HG02678 (cell line): ENCODE results near the gene ARHGEF10L.
"Not testable (repeated sequence)": the region's sequence is repeated elsewhere in the genome, so short reads cannot be mapped to it uniquely, and the experiment has no call there.

Experiments
- ATAC-seq: cut with Tn5 transposase; IDR thresholded peaks from one replicate; pipeline ENCODE4 v1.9.1; 2021; ENCODE audit warnings: mild to moderate bottlenecking, moderate library complexity; ENCODE audit not compliant: unreplicated experiment

Gene ARHGEF10L

GRCh38 chr1:17539477-17540254 lies at the start of gene ARHGEF10L:
TSS of gene ARHGEF10L (plus strand) at chr1:17539698. CDS start at chr1:17580596, 40,898 bp downstream.
- ATAC-seq: no peak

GRCh38 chr1:17489768-17490417 lies 49.6 kb upstream of the ARHGEF10L start:
- ATAC-seq: not testable (repeated sequence)

- ATAC-seq: not testable (repeated sequence)
Observed at GRCh38 chr1:17490667-17491066, 48.8 kb upstream of the ARHGEF10L start.

DNA sequence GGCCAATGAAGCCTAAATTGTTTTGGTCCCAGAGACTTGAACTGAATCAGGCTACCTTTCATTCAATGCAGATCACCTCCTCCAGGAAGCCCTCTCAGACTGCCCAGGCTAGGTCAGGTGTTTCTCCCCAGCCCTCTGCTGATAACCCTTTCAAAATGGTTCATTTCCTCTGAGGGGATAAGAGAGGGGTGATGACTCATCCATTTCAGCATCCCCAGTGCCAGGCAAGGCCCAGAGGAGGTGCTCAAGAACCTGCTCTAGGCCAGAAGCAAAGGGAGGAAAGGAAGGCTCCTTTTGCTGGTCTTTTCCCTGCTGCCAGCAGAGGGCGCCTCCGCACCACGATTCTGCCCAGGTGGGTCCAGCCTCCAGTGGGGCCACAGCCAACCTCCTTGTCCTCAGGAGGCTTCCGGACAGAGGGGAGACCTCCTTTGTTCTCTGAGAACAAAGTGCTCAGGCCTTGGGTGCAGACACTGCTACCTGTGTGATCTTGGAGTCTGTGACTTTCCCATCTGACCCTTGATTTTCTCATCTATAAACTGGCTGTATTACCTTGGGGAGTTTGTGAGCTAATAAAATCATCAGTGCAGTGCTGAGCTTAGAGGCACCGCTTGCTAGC lies 45.3 kb upstream of the ARHGEF10L start:
- ATAC-seq: no peak

DNA sequence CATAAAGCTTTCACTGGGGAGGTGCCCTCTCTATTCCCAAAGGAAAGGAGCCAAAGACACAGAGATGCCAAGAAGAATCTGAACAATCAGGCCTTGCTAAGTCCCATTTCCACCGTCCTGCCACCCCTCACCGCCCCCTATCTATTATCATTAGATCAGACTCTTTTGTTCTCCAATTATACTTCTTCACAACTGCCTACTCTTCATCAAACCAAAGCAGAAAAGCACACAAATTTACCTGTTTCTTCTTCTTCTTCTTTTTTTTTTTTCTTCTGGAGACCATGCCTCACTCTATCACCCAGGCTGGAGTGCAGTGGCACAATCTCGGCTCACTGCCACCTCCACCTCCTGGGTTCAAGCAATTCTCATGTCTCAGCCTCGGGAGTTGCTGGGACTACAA lies 43.1 kb upstream of the ARHGEF10L start:
- no peak for ATAC-seq

GRCh38 chr1:17498214-17498613 lies 41.3 kb upstream of the ARHGEF10L start:
- ATAC-seq: no peak

GRCh38 chr1:17502326-17502778 lies 37.1 kb upstream of the ARHGEF10L start:
- ATAC-seq: no peak

GRCh38 chr1:17503146-17503545 lies 36.4 kb upstream of the ARHGEF10L start:
- no peak for ATAC-seq

DNA sequence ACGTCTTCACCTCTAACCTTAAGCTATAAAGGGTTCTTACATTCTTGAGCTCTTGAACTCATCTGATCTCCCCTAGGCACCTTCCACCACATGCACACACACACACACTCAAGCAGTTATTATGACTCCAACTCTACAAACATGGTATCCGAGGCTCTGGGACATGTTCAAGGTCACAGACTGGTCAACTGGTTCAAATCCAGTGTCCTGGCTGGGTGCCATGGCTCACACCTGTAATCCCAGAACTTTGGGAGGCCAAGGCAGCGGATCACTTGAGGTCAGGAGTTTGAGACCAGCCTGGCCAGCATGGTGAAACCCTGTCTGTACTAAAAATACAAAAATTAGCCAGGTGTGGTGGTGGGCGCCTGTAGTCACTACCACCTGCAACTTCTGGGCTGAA lies 32.3 kb upstream of the ARHGEF10L start:
- ATAC-seq: not testable (repeated sequence)

DNA sequence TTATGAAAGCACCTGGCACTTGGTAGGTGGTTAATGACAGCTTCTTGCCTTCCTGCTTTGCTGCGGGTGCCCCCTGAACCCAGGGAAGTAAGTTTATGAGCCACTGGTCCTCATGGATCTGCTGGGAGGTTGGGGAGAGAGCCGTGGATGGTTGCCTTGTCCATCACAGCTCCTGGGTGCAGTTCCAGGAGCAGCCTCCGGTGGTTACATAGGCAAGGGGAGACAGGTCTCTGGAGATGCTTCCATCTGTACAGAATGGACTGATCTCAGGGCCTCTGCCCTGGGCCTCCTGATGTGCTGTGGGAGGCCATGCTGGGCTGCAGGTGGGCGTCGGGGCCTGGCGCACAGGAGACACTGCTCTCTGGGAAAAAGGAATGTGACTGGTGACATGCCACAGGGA lies 31.6 kb upstream of the ARHGEF10L start:
- no peak for ATAC-seq

DNA sequence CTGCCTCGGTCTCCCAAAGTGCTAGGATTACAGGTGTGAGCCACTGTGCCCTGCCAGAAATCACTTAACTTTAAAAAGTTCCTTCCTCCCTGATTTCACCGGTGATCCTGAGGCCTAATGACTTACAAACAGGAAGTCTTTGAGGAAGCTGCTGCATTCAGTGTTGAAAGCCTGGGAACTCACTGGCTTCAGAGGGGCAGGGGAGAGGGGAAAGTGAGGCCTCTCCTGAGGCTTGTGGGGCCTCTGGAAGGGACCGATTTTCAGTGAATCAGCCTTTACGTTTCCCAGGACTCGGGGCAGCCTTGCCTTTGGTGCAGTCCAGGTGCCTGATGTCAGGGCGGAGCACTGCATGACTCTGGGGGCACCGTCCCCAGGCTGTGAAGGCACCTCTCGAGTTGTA lies 30.1 kb upstream of the ARHGEF10L start:
- ATAC-seq: no peak

DNA sequence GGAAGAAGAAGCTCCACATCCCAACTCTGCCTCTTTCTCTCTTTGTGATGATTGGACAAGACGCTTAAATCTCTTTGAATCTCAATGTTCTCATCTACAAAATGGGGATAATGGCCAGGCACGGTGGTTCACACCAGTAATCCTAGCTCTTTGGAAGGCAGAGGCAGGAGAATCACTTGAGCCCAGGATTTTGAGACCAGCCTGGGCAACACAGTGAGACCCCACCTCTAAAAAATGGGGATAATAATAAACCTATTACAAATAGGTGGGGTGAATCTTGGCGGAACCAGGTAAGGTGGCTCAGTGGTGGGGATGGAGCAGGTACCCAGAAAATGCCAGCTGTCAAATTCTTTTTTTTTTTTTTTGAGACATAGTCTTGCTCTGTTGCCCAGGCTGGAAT lies 29.4 kb upstream of the ARHGEF10L start:
- no peak for ATAC-seq

DNA sequence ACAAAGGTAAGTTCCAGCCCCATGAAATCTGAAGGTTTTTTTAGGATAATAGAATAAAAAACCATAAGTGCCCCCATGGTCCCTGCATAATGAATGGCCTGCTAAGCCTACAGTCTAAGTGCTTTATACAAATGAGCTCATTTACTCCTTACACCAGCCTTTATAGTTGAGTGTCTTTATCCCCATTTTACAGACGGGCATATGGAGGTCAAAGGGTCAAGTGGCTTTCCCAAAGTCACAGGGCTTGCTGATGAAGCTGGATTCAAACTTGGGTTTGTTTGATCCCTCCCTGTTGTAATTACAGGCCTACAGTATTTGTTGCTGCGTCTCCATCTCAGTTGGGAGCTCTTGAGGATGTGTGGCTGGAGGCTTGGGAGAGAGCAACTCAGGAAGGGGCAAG lies 28.3 kb upstream of the ARHGEF10L start:
- no peak for ATAC-seq

- ATAC-seq: no peak
Observed at GRCh38 chr1:17513131-17513530, 26.4 kb upstream of the ARHGEF10L start.

GRCh38 chr1:17514776-17515175 lies 24.7 kb upstream of the ARHGEF10L start:
- ATAC-seq: no peak

GRCh38 chr1:17515902-17516301 lies 23.6 kb upstream of the ARHGEF10L start:
- ATAC-seq: no peak

- ATAC-seq: no peak
Observed at GRCh38 chr1:17516303-17517214, 22.9 kb upstream of the ARHGEF10L start.

GRCh38 chr1:17520041-17520440 lies 19.5 kb upstream of the ARHGEF10L start:
- ATAC-seq: no peak

DNA sequence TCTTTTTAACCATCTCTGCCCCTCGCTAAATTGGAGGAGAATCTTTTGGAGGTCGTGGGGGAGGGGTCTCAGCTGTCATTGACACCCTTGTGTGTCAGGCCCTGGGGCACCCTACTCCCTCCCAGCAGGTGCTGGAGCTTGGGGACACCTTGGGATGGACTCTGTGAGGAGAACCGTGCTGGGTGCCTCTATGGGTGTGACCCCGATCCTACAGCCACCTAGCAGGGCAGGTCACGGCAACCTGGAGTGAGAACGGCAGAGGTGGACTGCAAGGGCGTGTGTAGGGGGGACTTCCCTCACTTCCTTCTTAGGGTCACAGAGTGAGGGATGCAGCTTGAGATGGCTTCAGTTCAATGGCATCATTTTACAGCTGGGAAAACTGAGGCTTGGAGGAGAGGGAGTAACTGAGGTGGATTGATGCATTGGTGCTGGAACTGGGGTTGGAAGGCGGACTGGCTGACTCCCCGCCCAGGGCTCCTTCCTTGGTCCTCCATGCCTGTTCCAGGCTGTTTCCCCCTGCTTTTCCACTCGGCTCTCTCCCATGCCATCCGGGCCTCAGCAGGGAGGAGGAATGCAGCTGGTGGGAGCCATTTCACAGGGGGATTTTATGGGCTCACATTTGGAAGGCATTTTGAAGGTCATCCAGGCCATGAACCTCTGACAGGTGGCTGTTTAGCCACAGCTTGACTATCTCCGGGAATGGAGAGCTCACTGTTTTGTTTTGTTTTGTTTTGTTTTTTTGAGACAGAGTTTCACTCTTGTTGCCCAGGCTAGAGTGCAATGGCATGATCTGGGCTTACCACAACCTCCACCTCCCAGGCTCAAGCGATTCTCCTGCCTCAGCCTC lies 18.8 kb upstream of the ARHGEF10L start:
- ATAC-seq: no peak
